Smooth muscle cell (in vitro differentiated cells): ENCODE results near the gene MGAT5. TPM values are rescaled to one million over a fixed set of nuclear protein-coding genes. Genes with fewer than 3 reads are reported as not detected.

Experiments
- DNase-seq: peaks from one replicate; lab custom pipeline; 2025; ENCODE audit not compliant: unreplicated experiment; lab: John Stamatoyannopoulos, UW
- H2AFZ ChIP-seq: fragments of 200-600 bp; sonication (generic); 2 replicates; pipeline ENCODE4 v1.6.0; 2016; ENCODE audit warnings: antibody characterized with exemption, low read depth, mild to moderate bottlenecking
- H3F3A ChIP-seq: fragments of 200-600 bp; sonication (generic); 2 replicates; pipeline ENCODE4 v1.6.0; 2017; ENCODE audit warnings: antibody characterized with exemption, low read depth
- H3K27ac ChIP-seq: fragments of 200-600 bp; sonication (generic); 2 replicates; pipeline ENCODE4 v1.5.1; 2016; ENCODE audit warnings: low read depth, mild to moderate bottlenecking
- H3K27me3 ChIP-seq: fragments of 200-600 bp; sonication (generic); 2 replicates; pipeline ENCODE4 v1.6.1; 2016; ENCODE audit warnings: low read depth, mild to moderate bottlenecking
- H3K36me3 ChIP-seq: fragments of 200-600 bp; sonication (generic); 2 replicates; pipeline ENCODE4 v1.5.1; 2016; ENCODE audit warnings: low read depth
- H3K4me1 ChIP-seq: fragments of 200-600 bp; sonication (generic); 2 replicates; pipeline ENCODE4 v1.5.1; 2016; ENCODE audit warnings: low read depth
- H3K4me2 ChIP-seq: fragments of 200-600 bp; sonication (generic); 2 replicates; pipeline ENCODE4 v1.6.0; 2016; ENCODE audit warnings: mild to moderate bottlenecking
- H3K4me3 ChIP-seq: fragments of 200-600 bp; sonication (generic); 2 replicates; pipeline ENCODE4 v1.5.1; 2016; ENCODE audit warnings: mild to moderate bottlenecking
- H3K79me2 ChIP-seq: fragments of 200-600 bp; sonication (generic); 2 replicates; pipeline ENCODE4 v1.6.0; 2016; ENCODE audit warnings: low read depth, mild to moderate bottlenecking
- H3K9ac ChIP-seq: fragments of 200-600 bp; sonication (generic); 2 replicates; pipeline ENCODE4 v1.6.0; 2016; ENCODE audit warnings: low read depth
- H3K9me3 ChIP-seq: fragments of 200-600 bp; sonication (generic); replicated peaks from 2 replicates; pipeline ENCODE4 v1.5.1; 2016; ENCODE audit warnings: low read depth
- H4K20me1 ChIP-seq: fragments of 200-600 bp; sonication (generic); 2 replicates; pipeline ENCODE4 v1.6.0; 2016; ENCODE audit warnings: low read depth
- CTCF ChIP-seq: fragments of 200-600 bp; sonication (generic); IDR thresholded peaks from 2 replicates; pipeline ENCODE4 v1.5.1; 2017; ENCODE audit warnings: borderline replicate concordance, mild to moderate bottlenecking, antibody characterized with exemption; ENCODE audit not compliant: insufficient read depth, poor library complexity, severe bottlenecking
- WGBS: methylation state at CpG from one replicate; pipeline ENCODE4 v1.1.7; 2016; ENCODE audit warnings: low lambda C conversion rate; 5-methylcytosine and 5-hydroxymethylcytosine counted together
- polyA plus RNA-seq: library from polyadenylated mRNA; unstranded; fragments of >200 nt; fragmentation: Nextera tagmentation; extraction: Ambion mirVana; gene quantifications from 2 replicates; pipeline ENCODE4 v1.2.1, GENCODE V29; 2016
- total RNA-seq: library from RNA; depleted of rRNA; stranded (reverse); fragments of >200 nt; gene quantifications from 2 replicates; pipeline ENCODE4 v1.2.3, GENCODE V29; 2014

MGAT5 gene
- total and polyA plus RNA-seq, 2 experiments from 2014 or later, result 4.5 to 33.8 TPM

- Histone ChIP-seq H3K27ac (no peak overlapping the region), H2AFZ (no peak overlapping the region), H3K36me3 (no peaks in the 10 kb centered on the region), H3K4me3 (no peak overlapping the region), H3K79me2 (no peaks in the 10 kb centered on the region), H3K4me1 (peaks cover 9% of the 10 kb centered on the region), H3K27me3 (no peaks in the 10 kb centered on the region), H3K4me2 (no peak overlapping the region), H4K20me1 (no peaks in the 10 kb centered on the region), H3K9me3 (no peaks in the 10 kb centered on the region), H3K9ac (no peak overlapping the region), H3F3A (no peaks in the 10 kb centered on the region)
- no peak for DNase-seq
- WGBS, result 94% methylated on average over 3 of the region's 3 CpGs
- no peak for TF ChIP-seq CTCF
Measured at GRCh38 chr2:134352844-134353243, 99.0 kb downstream of the MGAT5 start.

- H3K27me3 ChIP-seq, result no peaks in the 10 kb centered on the region
- H3K9me3 ChIP-seq, result no peaks in the 10 kb centered on the region
- no peak overlapping the region for H2AFZ ChIP-seq
- no peaks in the 10 kb centered on the region for H3K36me3 ChIP-seq
- no peaks in the 10 kb centered on the region for H3K79me2 ChIP-seq
- no peak overlapping the region for H3K9ac ChIP-seq
- H4K20me1 ChIP-seq, result no peaks in the 10 kb centered on the region
- H3K4me3 ChIP-seq, result no peak overlapping the region
- no peaks in the 10 kb centered on the region for H3F3A ChIP-seq
- no peak for TF ChIP-seq CTCF
- 93% methylated on average over 3 of the region's 3 CpGs for WGBS
- H3K27ac ChIP-seq, result no peak overlapping the region
- DNase-seq, result no peak
- H3K4me1 ChIP-seq, result no peaks in the 10 kb centered on the region
- H3K4me2 ChIP-seq, result no peak overlapping the region
Measured at GRCh38 chr2:134354611-134355010, 100.7 kb downstream of the MGAT5 start.

- H3K27ac ChIP-seq, result no peak overlapping the region
- no peaks in the 10 kb centered on the region for H3K4me1 ChIP-seq
- no peaks in the 10 kb centered on the region for H3K27me3 ChIP-seq
- H3K9me3 ChIP-seq, result no peaks in the 10 kb centered on the region
- WGBS, result 98% methylated on average over 3 of the region's 3 CpGs
- H2AFZ ChIP-seq, result no peak overlapping the region
- TF ChIP-seq CTCF, result no peak
- H3K9ac ChIP-seq, result no peak overlapping the region
- H3K36me3 ChIP-seq, result no peaks in the 10 kb centered on the region
- H3K4me2 ChIP-seq, result no peak overlapping the region
- H3K79me2 ChIP-seq, result no peaks in the 10 kb centered on the region
- no peaks in the 10 kb centered on the region for H3F3A ChIP-seq
- no peak for DNase-seq
- no peak overlapping the region for H3K4me3 ChIP-seq
- no peaks in the 10 kb centered on the region for H4K20me1 ChIP-seq
Measured at GRCh38 chr2:134357814-134358213, 103.9 kb downstream of the MGAT5 start.

GRCh38 chr2:134359367-134360081 is 105.7 kb downstream of the MGAT5 start:
- Histone ChIP-seq H3F3A (no peaks in the 10 kb centered on the region), H3K36me3 (no peaks in the 10 kb centered on the region), H3K27ac (no peak overlapping the region), H2AFZ (no peak overlapping the region), H3K27me3 (no peaks in the 10 kb centered on the region), H3K4me3 (no peak overlapping the region), H3K9ac (no peak overlapping the region), H4K20me1 (no peaks in the 10 kb centered on the region), H3K9me3 (no peaks in the 10 kb centered on the region), H3K79me2 (no peaks in the 10 kb centered on the region), H3K4me2 (no peak overlapping the region), H3K4me1 (no peaks in the 10 kb centered on the region)
- no peak for DNase-seq
- TF ChIP-seq CTCF, result no peak
- 66% methylated on average over 10 of the region's 10 CpGs for WGBS
